NCI-H2196 (cell line): ENCODE data around the gene RPL35.

Experiments used
- DNase-seq: peaks from one replicate; lab custom pipeline; 2025; ENCODE audit not compliant: unreplicated experiment; lab: John Stamatoyannopoulos, UW

RPL35 gene

DNA sequence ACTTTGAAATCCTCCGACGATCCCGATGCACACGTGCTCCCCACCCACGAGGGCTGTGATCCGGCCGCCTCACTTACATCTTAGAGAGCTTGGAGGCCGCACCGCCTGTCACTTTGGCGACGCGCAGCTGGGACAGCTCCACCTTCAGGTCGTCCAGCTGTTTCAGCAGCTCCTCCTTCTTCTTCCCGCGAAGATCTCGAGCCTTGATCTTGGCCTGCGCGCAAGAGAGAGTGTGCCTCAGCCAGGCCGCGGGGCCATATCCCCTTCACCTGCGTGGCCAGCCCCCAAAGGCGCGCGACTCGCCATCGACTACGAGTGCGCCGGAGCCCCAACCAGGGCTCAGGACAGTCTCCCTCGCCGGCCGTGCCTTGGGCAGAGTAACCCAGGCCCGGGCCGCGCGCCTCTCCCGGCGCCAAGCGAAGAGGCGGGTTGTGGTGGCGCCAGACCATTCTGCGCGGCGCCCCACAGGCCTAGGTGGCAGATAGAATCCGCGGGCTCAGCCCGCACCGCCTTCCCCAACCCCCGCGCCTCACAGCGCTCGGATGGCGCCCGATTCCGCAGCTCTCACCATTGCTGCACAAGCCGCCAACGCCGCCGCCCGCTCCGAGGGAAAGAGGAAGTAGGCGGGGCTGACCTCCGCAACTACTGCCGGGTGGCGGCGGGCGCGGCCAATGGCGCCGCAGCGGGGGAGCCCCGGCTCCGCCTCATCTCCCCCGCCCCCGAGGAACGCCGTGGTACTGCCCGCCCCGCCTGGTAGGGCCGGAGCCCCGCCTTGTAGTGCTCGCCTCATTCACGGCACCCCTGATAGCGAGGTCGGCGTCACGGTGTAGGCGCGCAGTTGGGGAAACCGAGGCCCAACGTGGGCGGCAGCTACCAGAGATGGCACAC, at the start of gene RPL35, which contains the start of gene ARPC5L:
Gene RPL35 (minus strand): TSS at position 616 of the 888 bp plus-strand sequence. CDS start 45 bp downstream, at position 571.
Gene ARPC5L (plus strand): TSS at position 789 of the 888 bp plus-strand sequence. CDS start 7,161 bp downstream, outside the sequence.
- peak; percentile 94 for DNase-seq

DNA sequence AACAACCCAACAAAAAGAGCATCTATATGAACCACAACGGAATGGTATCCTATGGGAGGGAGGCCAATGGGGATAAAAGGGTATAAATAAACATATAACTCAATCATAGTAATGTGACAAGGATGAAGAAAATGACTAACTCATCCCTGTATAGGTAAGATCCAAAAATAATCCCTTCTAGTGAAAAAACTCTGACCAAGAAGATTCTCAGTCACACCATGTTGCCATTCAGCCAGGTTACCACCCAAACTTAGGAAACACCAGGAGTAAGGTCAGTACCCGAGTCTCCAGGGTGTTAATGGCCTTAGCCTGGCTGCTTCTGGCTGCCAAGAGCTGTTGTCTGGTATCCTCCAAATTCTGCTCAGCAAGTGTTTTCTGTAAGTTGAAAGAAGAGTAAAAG, 46.3 kb upstream of the RPL35 start:
- DNase-seq = no peak

DNA sequence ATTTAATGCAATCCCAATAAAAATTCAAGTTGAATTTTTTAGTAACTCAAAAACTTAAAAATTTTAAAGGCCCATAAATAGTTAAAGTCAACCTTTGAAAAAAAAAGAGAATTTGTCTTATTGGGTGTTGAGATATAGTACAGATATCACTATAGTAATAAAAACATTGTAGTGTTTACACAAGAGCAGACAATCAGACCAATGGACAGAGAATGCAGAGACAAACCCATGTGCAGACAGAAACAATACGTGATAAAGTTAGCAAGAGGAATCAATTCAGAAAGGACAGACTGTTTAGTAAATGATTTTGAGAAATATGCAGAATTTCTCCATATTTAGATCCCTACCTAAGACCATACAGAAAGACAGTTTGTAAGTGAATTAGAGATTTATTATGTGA, 45.2 kb upstream of the RPL35 start:
- no peak for DNase-seq

DNA sequence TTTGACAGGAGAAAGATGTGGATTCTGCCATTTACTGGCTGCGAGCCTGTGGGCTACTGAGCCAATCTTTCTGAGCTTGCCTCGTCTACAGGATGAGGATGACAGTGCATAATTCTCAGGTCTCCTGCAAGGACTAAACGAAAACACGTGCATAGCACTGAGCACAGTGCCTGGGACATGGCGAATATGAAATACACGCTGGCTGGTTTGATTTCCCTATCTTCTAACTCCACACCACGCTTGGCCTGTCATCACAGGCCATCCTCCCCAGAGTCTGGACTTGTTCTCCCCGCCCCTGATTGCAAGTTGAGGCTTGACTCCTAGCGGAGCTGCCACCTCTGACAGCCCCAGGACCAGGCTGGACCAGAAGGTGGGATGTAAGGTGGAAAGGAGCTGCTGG, 38.1 kb upstream of the RPL35 start:
- DNase-seq = no peak

DNA sequence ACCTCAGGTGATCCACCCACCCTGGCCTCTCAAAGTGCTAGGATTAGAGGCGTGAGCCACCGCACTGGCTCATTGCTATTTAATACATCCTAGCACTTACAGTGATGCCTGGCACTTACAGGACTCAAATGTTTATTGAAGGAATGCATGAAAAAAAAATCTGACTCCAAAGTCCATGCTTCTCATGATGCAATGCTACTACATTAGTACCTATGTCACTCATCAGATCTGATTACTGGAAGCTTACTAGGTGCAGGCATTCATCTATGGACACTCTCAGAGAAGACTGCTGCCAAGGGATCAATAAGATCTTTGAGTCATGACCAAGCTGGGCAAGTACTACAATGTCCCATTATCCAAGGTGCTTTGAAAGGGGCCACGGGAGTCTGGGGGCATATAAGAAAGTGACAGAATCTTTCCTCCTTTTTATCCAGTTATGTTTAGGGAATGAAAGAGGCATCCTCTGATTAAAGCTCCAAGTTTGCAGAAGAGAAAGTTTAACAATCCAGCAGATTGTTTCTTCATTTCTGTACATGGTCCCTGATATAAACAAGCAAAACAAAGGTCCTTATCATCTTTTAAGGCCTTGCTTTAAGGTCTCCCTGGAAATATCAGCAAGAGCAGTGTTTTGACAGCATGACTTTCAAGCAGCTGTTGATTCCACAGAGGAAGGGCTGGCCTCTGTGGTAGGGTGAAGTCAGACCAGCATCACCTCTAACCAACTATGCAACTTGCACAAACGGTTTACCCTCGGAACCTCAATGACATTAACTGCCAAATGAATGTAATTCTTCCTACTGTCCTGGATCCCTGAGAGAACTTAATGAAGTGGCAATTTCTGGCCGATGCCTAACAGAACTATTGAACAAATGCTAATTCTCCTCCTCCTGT, 36.1 kb upstream of the RPL35 start:
- no peak for DNase-seq

DNA sequence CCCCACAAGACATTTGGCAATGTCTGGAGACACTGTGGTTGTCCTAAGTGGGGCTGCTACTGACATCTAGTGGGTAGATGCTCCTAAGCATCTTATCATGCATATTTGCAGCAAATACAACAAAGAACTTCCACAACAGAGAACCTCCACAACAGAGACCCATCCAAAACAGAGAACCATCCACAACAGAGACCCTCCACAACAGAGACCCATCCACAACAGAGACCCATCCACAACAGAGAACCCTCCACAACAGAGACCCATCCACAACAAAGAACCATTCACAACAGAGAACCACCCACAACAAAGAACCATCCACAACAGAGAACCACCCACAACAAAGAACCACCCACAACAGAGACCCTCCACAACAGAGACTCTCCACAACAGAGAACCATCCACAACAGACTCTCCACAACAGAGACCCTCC, 33.0 kb upstream of the RPL35 start:
- peak; percentile 40 for DNase-seq

DNA sequence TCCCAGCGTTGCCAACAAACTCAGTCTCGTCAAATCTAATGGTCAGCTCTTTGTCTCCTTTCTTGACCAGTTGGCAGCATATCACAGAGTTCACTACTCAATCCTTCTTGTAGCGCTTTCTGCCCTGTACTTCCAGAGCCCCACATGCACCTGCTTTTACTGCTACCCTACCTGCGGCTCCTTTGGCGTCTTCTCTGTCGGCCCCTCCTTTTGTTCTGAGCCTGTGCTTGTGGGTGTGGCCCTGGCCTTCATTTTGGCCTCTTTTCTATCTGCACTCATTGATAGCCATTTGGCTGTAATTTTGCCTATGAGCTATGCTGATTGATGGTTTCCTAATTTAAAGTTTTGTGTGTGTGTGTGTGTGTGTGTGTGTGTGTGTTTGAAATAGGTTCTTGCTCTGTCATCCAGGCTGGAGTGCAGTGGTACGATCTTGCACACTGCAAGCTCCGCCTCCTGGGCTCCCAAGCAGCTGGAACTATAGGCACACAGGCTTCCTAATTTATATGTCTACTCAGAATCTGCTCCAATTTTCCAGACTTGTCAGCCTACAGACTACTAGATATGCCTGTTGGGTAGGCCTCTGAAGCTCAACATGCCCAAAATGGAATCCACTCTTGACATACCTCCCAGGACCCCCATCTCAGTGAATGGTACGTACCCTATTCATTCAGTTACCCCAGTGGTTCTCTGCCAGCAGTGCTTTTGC, 32.4 kb upstream of the RPL35 start:
- no peak for DNase-seq

DNA sequence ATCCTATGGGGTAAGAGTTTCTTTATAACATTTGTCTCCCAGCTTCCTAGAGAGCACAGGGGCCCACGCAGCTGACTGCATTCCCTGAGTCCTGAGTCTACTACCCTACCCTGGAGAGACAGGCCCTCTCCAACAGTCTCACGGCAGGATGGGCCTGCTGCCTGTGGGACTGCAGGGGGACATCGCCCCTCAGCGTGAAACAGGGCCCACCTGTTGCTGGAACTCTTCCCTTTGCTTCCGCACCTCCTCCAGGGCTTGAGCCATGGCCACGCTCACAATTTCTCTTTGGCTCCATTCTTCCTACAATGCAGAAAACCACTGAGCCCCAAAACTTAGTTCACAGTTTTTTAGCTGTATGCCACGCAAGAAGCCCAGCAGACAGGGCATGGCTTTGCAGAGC, 28.4 kb upstream of the RPL35 start:
- DNase-seq = no peak

DNA sequence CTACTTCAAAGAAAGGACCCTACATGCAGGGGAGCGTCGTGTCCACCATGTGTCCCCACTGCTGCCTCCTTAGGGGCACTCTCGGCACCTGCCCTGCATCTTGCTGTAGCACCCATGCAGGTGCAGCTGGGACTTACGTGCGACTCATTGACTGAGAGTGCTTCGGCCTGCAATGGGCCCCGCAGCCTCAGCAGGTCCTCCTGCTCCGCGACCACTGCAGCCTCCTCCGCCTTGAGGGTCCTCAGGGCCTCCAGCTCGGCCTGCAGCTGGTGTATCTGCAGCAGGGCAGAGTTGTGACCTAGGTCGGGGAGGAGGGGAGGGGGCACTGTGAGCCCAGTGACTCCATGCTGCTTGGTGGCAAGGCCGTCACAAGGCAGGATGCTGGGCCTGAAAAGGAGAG, 27.2 kb upstream of the RPL35 start:
- DNase-seq = no peak

DNA sequence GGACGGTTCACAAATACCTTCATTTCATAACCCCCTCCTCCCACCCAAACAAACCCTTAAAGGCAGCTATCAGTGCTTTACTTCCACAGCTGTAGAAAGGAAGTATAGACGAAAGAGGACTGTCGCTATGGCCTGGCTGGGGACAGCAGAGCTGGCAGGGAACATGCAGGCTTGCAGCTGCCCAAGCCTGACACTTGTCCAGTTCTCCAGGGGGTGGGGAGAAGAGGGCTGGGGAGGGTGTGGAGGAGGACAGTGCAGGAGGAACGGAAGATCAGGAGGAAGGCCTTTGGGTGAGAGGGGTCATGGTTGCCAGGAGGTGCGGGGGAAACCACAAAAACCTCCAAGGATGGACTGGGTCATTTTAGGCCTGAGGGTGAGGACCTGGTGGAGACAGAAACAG, 26.1 kb upstream of the RPL35 start:
- DNase-seq = no peak

DNA sequence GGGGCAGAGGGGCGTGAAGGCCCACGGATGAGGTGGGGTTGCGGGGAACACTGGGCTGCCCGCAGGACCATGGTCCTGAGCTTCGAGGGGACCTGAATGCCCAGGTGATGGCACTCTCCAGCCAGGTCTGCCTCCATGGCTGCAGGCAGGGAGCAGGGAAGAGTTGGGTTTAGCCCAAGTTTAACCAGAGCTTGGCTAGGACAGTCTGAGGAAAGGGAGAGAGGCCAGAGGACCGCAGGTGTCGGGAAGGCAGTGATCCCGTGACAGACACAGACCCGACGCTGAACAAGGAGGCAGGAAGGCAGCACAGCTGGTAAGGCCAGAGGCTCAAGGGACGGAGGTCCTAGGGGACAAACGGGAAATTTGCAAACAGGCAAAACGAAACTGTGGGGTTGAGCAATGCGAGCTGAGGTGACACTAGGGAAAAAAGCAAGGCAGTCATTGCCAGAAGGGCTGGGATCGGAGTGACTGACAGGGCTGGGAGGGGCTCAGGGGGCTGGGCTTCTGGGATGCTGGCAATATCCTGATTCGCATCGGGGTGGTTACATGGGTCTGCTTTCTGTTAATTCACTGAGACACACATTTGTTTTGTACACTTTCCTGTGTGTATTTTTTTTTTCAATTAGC, 25.2 kb upstream of the RPL35 start:
- no peak for DNase-seq

DNA sequence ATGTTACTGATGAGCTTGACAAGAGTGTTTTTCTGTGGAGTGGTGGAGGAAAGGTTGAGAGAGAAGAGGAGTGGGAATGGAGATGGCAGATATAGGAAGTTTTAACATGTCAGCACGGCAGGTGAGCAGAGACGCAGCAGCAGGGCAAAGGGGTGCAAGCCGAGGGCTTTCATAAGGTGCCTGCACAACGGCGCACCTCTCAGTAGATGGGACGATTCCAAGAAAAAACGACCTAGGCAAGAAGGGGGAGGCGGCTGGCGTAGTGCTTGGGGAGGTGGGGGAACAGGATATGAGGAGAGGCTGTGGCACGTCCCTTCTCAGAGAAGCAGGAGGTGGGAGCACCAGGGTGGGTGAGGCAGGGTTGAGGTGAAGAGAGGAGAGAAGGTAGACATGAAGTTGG, 24.7 kb upstream of the RPL35 start:
- DNase-seq = no peak

DNA sequence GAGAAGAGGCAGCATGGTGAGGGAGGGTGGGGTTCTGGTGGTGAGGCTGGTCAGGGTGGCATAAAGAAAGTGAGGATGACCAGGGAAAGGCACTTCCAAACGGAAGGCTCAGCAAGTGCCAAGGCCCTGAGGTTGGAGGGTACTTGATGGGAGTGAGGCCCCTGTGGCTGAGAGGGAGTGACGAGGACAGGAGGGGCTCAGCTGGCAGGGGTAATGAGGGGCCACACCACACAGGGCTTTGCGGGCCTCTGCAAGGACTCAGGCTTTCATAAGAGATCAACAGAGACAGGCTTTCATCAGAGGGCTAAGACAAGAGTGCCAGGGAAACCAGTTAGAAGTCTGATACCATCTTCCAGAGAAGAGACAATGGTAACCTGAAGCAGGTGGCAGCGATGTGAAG, 23.8 kb upstream of the RPL35 start:
- no peak for DNase-seq

DNA sequence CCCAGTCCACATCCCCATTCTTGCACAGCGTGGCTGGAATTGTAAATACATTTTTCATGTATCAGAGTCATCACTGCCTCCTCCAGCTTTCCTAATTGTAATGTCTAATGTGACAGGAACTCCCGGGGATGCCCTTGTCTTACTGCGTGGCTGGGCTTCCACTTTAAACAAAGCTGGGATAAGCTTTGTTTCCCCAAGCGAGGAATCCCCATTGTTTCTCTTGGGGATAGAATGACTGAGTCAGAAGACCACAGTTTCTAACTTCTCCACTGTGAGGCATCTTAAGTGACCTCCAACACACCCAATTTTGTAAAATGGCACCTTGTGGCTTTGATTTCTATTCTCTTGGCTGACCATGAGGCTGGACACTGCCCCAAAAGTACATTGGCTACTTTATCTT, 22.6 kb upstream of the RPL35 start:
- DNase-seq = no peak

DNA sequence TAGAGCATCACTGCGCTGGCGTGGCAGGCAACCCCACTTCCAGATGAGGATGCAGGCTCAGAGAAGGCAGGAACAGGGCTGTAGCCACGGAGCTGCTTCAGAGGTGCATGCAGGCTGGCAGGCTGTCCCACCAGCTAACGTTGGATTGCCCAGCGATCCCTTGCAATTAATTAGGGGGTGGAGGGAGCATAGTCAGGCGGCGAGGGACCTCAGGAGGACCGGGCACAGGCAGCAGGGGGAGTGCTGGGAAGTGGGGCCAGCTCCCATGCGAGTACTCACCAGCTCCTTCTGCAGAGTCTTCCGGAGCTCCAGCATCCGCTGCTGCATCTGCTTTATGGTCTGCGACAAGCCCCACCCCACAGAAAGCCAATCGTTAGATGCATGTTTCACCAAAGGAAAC, 20.5 kb upstream of the RPL35 start:
- DNase-seq = no peak

DNA sequence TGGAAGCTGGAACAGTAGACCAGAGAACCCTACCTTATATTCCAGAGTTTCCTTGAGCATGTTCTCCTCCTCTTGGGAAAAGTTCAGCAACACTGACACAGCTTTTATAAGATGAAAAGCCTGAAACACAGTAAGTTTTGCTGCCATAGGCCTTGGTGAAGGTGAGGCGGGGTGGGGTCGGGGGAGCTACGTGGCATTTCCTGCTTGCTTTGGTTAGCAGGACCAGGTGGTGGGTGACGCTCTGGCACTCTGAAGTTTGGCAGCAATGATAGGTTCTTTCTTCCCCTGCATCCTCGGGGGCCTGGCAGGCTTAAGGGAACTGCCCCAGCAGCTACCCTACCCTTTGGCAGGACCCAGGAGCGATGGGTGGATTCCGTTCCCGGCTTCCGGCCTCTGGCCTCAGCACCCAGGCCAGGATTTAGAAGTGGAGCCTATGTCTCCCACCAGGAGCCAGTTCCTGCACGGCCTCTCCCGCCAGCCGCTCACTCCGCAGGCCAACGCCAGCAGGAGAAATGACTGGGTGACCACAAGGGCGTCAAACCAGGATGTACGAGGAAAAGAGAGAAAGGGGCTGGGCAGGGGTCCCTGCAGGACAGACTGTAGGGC, 19.5 kb upstream of the RPL35 start:
- no peak for DNase-seq

DNA sequence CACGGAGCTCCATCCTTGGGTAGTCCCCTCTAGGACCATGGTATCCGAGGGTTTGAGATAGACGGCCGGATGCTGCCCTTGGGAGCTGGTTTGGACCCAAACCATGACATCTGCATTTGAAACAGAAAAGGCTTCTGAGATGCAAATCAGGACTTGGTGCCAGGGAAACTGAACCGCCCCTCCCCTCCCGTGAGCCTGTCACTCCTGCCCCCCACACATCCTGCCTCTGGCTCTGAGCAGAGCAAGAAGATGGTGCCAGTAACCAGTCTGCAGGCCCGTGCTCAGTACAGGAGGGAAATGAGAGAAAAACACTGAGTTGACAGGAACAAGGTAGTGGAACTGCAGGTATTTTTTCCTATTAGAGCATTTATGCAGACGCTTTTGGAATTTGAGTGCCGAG, 18.7 kb upstream of the RPL35 start:
- DNase-seq = no peak

DNA sequence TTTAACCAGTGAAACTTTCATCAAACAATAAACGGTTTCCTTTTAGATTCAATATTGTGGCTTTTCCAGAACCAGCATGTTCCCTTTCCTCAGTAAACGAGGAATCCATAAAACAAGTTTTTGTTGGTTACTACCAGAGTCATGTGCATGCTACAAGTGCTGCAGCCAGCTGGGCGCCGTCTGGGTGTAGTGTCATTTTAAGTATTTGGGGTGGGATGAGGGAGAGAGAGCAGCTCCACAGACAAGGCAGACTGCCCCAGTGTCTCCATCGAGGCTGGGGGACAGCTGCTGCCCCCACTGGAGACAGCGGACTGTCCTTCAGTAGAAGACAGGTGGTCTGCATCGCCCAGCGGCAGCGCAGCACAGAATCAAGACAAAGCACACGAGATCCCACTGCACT, 17.5 kb upstream of the RPL35 start:
- no peak for DNase-seq

DNA sequence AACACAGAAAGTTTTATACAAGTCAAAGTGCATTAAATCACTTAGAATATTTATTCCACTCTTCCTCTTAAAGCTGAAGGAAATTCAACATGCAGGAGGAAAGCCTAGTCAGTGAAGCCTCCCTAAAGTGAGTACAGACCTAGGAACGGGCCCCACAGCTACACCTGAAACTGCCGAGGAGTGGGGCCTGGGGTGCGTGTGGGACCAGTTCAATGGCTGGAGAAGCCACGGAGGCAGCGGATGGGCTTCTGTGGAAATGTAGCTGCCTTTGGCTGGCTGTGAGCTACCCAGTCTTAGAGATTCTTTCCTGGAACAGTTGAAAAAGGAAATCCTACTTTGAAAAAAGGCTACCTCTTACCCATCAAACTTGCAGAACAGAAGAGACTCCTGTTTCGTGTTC, 16.8 kb upstream of the RPL35 start:
- no peak for DNase-seq

DNA sequence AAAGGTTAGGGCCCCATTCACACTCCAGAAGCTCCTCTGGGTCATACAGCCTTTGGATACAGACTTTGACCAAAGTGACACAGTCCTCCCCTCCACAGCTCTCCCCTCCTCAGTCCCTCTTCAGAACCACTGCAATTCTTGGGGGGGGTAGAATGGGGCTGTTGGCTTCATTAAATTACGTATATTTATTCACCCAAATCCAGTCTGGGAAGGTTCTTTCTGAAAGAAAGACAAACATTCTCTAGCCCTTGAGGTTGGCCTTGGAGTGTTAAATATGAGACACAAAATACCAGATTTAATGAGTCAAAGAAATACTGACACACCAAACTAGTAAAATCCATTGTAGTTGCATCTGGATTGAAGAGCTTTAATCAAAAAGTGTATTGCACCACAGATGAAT, 16.3 kb upstream of the RPL35 start:
- no peak for DNase-seq
